Measurements from ENCODE around the gene DUSP28.

Gene DUSP28

DNA sequence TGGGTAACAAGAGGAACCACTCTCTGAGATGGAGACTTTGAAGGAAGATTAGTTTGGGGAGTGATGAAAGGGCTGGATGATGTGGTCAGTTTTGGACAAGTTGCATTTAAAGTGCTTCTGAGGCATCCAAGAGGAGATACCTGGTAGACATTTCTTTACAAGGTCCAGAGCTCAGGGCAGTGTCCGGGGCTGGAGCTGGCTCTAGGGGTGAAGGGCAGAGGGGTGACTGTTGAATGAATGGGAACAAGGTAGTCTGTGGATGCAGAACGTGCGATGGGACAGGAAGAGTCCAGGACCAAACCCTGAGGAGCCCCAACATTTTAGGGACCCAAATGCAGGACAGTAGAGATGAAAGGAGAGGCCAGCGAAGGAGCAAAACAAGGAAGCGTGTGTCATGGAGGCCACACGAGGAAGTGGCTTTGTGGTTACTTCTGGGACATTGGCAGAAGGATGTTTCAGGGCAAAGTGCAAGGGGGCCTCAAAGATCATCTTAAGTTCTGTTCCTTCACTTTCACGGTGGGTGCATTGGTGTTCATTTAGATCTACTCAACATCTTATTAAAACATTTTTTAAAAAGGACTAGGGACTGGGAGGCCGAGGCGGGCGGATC lies 51.5 kb downstream of the DUSP28 start:
- H3K79me2 ChIP-seq (ENCODE audit: insufficient read depth, low read depth), result no peaks in the 10 kb centered on the region
- no peak overlapping the region for H2AFZ ChIP-seq (ENCODE audit: low read depth)
- H3K4me2 ChIP-seq, result no peak overlapping the region
- H3K27ac ChIP-seq, result no peak overlapping the region
- no peaks in the 10 kb centered on the region for H4K20me1 ChIP-seq (ENCODE audit: insufficient read depth)
- no peak overlapping the region for H3K9ac ChIP-seq
- no peaks in the 10 kb centered on the region for H3K4me1 ChIP-seq (ENCODE audit: low read depth, poor library complexity, severe bottlenecking)
- H3K36me3 ChIP-seq (ENCODE audit: insufficient read depth), result no peaks in the 10 kb centered on the region
- H3K4me3 ChIP-seq (IDR thresholded peaks at IDR 0.05; ENCODE audit: insufficient read depth, low read depth, low read length), result no peak overlapping the region
- no peaks in the 10 kb centered on the region for H3K27me3 ChIP-seq (ENCODE audit: insufficient read depth, low read depth)
- TF ChIP-seq, protein P1, sequence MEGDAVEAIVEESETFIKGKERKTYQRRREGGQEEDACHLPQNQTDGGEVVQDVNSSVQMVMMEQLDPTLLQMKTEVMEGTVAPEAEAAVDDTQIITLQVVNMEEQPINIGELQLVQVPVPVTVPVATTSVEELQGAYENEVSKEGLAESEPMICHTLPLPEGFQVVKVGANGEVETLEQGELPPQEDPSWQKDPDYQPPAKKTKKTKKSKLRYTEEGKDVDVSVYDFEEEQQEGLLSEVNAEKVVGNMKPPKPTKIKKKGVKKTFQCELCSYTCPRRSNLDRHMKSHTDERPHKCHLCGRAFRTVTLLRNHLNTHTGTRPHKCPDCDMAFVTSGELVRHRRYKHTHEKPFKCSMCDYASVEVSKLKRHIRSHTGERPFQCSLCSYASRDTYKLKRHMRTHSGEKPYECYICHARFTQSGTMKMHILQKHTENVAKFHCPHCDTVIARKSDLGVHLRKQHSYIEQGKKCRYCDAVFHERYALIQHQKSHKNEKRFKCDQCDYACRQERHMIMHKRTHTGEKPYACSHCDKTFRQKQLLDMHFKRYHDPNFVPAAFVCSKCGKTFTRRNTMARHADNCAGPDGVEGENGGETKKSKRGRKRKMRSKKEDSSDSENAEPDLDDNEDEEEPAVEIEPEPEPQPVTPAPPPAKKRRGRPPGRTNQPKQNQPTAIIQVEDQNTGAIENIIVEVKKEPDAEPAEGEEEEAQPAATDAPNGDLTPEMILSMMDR (conservative IDR thresholded peaks at IDR 0.05; ENCODE audit: low read depth, low read length), result no peak
